ENCODE measurements around the gene GRIK1. TPM values are rescaled to one million over a fixed set of nuclear protein-coding genes. Genes with fewer than 3 reads are reported as not detected.
A peak's percentile ranks its signal among the peaks of the same experiment; 100 is the strongest.
"Not testable (repeated sequence)": the region's sequence is repeated elsewhere in the genome, so short reads cannot be mapped to it uniquely, and the experiment has no call there.

Gene GRIK1
- total RNA-seq (not detected), polyA plus RNA-seq (not detected)
- long read RNA-seq, donor 1, partial matches to known transcripts: 0 of 11 reads
- long read RNA-seq, donor 1, other reads (novel, unspliced or antisense): 11 of 11 reads
- long read RNA-seq, donor 2, partial matches to known transcripts: 0 of 12 reads
- long read RNA-seq, donor 2, other reads (novel, unspliced or antisense): 12 of 12 reads

DNA sequence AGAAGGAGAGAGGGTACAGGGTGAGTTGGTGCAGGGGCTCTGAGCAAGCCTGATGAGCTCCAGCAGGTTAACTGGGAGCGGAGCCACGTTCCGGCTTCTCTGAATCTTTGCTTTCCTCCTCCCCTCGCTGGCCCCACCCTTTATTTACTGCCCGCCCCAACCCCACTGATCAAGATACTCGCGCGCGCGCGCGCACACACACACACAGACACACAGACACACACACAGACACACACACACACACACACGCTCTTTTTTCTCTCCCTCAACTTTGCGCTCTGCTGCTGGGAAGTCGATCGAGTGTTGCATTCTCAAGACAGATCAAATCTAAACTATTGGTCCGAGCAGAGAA is at the start of gene GRIK1:
Gene GRIK1 (minus strand): TSS at position 73 of the 352 bp plus-strand sequence.
- Histone ChIP-seq H3K27me3 (ENCODE audit: control insufficient read depth in 1 of 2, insufficient read depth in 2 of 2, low read length in 1 of 2) (peaks cover 0 to under 1% of the 10 kb centered on the region in 2 donors), H3K9me3 (ENCODE audit: control insufficient read depth, low read length) (no peaks in the 10 kb centered on the region), H3K36me3 (ENCODE audit: control insufficient read depth in 1 of 2, insufficient read depth in 2 of 2, low read length in 1 of 2) (no peaks in the 10 kb centered on the region), H3K4me1 (ENCODE audit: control insufficient read depth in 1 of 2, insufficient read depth in 2 of 2, low read length in 2 of 2) (no peaks in the 10 kb centered on the region), H3K27ac (ENCODE audit: low read depth in 1 of 2, low read length in 2 of 2) (no peak within 1 kb of the TSS), H3K4me3 (ENCODE audit: low read length in 2 of 2) (peak within 1 kb of the TSS in 1 of 2 donors; percentile 4)
- intact Hi-C loops (cut with DNase I): no loop called here
- ATAC-seq (ENCODE audit: low FRiP score): no peak
- DNase-seq: no peak
- WGBS, 2 donors: 1 to 2% methylated on average over 14 to 17 of the region's 17 CpGs

DNA sequence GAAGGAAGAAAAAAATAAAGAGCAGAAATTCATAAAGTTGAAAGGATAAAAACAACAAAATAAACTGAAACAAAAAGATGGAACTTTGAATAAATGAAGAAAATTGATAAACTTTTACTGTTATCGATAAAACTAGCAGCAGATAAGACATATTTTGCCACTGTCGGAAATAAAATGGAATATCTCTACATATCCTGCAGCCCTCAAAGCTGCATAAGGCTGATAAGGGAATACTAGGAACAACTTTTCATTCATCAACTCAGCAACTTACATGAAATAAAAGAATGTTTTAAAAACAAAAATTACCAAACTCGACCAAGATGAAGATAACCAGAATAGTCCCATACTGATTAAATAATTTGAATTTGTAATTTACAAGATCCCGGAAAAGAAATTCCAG is 48.0 kb upstream of the GRIK1 start:
- Histone ChIP-seq H3K9me3 (ENCODE audit: control insufficient read depth, low read length) (no peaks in the 10 kb centered on the region), H3K27ac (ENCODE audit: low read depth in 1 of 2, low read length in 2 of 2) (no peak overlapping the region), H3K4me1 (ENCODE audit: control insufficient read depth in 1 of 2, insufficient read depth in 2 of 2, low read length in 2 of 2) (no peaks in the 10 kb centered on the region), H3K27me3 (ENCODE audit: control insufficient read depth in 1 of 2, insufficient read depth in 2 of 2, low read length in 1 of 2) (no peaks in the 10 kb centered on the region), H3K36me3 (ENCODE audit: control insufficient read depth in 1 of 2, insufficient read depth in 2 of 2, low read length in 1 of 2) (no peaks in the 10 kb centered on the region), H3K4me3 (ENCODE audit: low read length in 2 of 2) (no peak overlapping the region)
- intact Hi-C loops (cut with DNase I): no loop called here
- ATAC-seq (ENCODE audit: low FRiP score) (no peak), DNase-seq (no peak)
- 37 to 50% methylated on average over 4 of the region's 4 CpGs for WGBS, 2 donors

DNA sequence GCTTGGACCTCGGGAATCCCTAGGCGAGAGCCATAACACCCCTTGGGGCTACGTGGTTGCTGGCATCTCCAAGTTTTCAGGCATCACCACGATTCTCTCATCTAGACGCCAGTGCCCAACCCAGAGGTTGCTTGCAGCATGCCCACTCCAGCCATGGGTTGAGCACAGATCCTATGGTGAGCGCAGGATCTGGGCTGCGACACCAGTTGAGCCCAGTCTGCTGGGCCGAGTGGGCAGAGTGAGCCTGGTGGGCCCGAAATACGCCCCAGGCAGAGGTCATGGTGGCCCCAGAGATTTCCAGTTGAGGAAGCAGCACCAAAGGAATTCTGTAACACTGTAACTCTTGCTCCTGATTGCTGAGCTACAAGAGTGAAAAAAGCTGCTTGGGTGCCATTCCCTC is 46.1 kb upstream of the GRIK1 start:
- Histone ChIP-seq H3K27ac (ENCODE audit: low read depth in 1 of 2, low read length in 2 of 2) (no peak overlapping the region), H3K9me3 (ENCODE audit: control insufficient read depth, low read length) (no peaks in the 10 kb centered on the region), H3K4me3 (ENCODE audit: low read length in 2 of 2) (no peak overlapping the region), H3K27me3 (ENCODE audit: control insufficient read depth in 1 of 2, insufficient read depth in 2 of 2, low read length in 1 of 2) (no peaks in the 10 kb centered on the region), H3K4me1 (ENCODE audit: control insufficient read depth in 1 of 2, insufficient read depth in 2 of 2, low read length in 2 of 2) (no peaks in the 10 kb centered on the region), H3K36me3 (ENCODE audit: control insufficient read depth in 1 of 2, insufficient read depth in 2 of 2, low read length in 1 of 2) (no peaks in the 10 kb centered on the region)
- 94% methylated on average over 10 of the region's 10 CpGs for WGBS, 2 donors
- DNase-seq (no peak), ATAC-seq (ENCODE audit: low FRiP score) (no peak)
- intact Hi-C loops (cut with DNase I): no loop called here

DNA sequence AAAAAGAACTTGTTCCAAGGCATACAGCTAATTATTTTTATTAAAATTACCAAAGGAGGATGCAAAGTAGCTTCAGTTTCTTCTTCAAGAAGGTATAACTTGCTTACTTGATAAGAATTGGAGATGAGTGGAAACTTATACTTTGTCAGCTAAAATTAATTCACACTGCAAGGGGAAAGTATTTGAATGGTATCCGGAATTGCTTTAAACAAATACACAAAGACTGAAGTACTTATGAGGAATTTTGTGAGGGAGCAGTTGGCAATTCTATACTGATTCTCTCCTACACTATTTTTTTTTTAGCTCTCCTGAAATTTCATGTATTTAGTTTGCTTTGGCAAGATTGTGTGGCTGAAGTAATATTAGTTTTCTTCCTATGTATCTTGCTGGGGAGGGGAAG is 39.2 kb upstream of the GRIK1 start:
- 8 to 9% methylated on average over 1 of the region's 1 CpG for WGBS, 2 donors
- no peaks in the 10 kb centered on the region for H3K27me3 ChIP-seq (ENCODE audit: control insufficient read depth in 1 of 2, insufficient read depth in 2 of 2, low read length in 1 of 2)
- no peaks in the 10 kb centered on the region for H3K36me3 ChIP-seq (ENCODE audit: control insufficient read depth in 1 of 2, insufficient read depth in 2 of 2, low read length in 1 of 2)
- no peak overlapping the region for H3K4me3 ChIP-seq (ENCODE audit: low read length in 2 of 2)
- intact Hi-C loops (cut with DNase I): no loop called here
- ATAC-seq (ENCODE audit: low FRiP score) (no peak), DNase-seq (no peak)
- H3K27ac ChIP-seq (ENCODE audit: low read depth in 1 of 2, low read length in 2 of 2): no peak overlapping the region
- no peaks in the 10 kb centered on the region for H3K9me3 ChIP-seq (ENCODE audit: control insufficient read depth, low read length)
- H3K4me1 ChIP-seq (ENCODE audit: control insufficient read depth in 1 of 2, insufficient read depth in 2 of 2, low read length in 2 of 2): no peaks in the 10 kb centered on the region

DNA sequence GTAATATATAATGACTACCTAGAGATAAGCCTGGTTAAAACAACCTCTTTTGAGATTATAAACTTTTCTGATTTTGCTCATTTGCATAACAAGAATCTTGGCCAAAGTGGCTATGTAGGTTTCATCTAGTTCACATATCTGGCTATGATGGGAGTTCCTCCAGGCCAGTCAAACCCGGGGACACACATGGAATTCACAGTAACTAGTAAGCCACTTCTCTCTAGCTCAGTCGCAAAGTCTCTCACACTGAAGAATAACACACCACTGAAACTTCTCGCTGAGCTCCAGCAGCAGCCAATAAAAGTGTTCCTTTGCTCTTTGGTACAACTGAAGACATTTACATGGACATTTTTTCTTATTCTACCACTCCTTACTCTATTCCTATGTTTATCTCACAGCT is 36.0 kb upstream of the GRIK1 start:
- H3K27me3 ChIP-seq (ENCODE audit: control insufficient read depth in 1 of 2, insufficient read depth in 2 of 2, low read length in 1 of 2): no peaks in the 10 kb centered on the region
- H3K4me1 ChIP-seq (ENCODE audit: control insufficient read depth in 1 of 2, insufficient read depth in 2 of 2, low read length in 2 of 2): no peaks in the 10 kb centered on the region
- WGBS, 2 donors: 59 to 64% methylated on average over 3 of the region's 3 CpGs
- no peak for ATAC-seq (ENCODE audit: low FRiP score)
- no peak overlapping the region for H3K4me3 ChIP-seq (ENCODE audit: low read length in 2 of 2)
- no peak overlapping the region for H3K27ac ChIP-seq (ENCODE audit: low read depth in 1 of 2, low read length in 2 of 2)
- no peaks in the 10 kb centered on the region for H3K36me3 ChIP-seq (ENCODE audit: control insufficient read depth in 1 of 2, insufficient read depth in 2 of 2, low read length in 1 of 2)
- no peak for DNase-seq
- no peaks in the 10 kb centered on the region for H3K9me3 ChIP-seq (ENCODE audit: control insufficient read depth, low read length)
- intact Hi-C loops (cut with DNase I): no loop called here

DNA sequence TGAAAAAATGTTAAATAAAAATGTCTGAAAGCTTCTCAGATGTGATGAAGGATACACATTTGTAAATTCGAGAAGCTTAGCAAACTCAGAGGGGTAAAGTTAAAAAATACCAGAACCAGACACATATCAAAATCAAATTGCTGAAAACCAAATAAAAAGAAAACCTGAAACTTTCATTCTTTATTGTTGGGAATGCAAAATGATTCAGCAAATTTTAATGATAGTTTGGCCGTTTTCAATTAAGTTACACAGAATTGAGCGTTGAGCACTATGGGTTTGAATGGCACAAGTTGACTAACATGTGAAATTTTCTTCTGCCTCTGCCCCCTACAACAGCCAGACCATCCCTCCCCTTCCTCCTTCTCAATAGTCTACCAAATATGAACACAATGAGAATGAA is 33.5 kb upstream of the GRIK1 start:
- 81 to 87% methylated on average over 3 of the region's 3 CpGs for WGBS, 2 donors
- intact Hi-C loops (cut with DNase I): no loop called here
- no peaks in the 10 kb centered on the region for H3K9me3 ChIP-seq (ENCODE audit: control insufficient read depth, low read length)
- no peak for DNase-seq
- no peak overlapping the region for H3K27ac ChIP-seq (ENCODE audit: low read depth in 1 of 2, low read length in 2 of 2)
- no peaks in the 10 kb centered on the region for H3K36me3 ChIP-seq (ENCODE audit: control insufficient read depth in 1 of 2, insufficient read depth in 2 of 2, low read length in 1 of 2)
- H3K4me3 ChIP-seq (ENCODE audit: low read length in 2 of 2): no peak overlapping the region
- ATAC-seq (ENCODE audit: low FRiP score): no peak
- H3K27me3 ChIP-seq (ENCODE audit: control insufficient read depth in 1 of 2, insufficient read depth in 2 of 2, low read length in 1 of 2): no peaks in the 10 kb centered on the region
- no peaks in the 10 kb centered on the region for H3K4me1 ChIP-seq (ENCODE audit: control insufficient read depth in 1 of 2, insufficient read depth in 2 of 2, low read length in 2 of 2)

DNA sequence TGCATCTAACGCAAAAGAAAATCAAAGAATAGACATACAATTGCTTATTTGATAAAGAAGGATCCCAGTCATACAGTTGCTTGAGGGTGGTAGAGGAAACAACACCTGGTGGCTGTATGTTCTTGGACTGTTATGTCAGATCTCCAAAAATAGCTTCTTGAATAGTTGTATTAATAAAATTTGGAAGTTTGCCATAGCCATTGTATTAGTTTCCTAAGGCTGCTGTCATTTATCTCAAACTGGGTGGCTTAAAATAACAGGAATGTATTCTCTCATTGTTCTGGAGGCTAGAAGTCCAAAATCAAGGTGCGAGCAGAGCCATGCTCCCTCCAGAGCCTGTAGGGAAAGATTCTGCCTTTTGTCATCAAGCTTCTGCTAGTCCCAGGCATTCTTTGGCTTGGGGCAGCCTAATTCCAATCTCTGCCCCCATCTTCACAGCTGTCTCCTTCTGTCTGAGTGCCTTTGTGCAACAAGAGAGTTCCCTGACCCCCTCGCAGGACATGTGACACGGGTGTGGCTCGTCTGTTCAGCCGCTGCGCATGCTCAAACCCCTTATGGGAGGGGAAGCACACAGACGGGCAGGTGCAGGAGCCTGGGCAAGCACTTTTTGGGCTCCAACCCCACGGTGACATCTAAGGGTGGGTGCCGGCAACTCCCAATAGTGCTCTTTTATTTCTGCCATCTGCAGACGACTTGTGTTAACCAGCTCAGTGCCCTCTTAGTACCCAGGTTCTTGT is 21.7 kb upstream of the GRIK1 start:
- H3K36me3 ChIP-seq (ENCODE audit: control insufficient read depth in 1 of 2, insufficient read depth in 2 of 2, low read length in 1 of 2): no peaks in the 10 kb centered on the region
- no peaks in the 10 kb centered on the region for H3K9me3 ChIP-seq (ENCODE audit: control insufficient read depth, low read length)
- H3K4me1 ChIP-seq (ENCODE audit: control insufficient read depth in 1 of 2, insufficient read depth in 2 of 2, low read length in 2 of 2): no peaks in the 10 kb centered on the region
- no peak overlapping the region for H3K27ac ChIP-seq (ENCODE audit: low read depth in 1 of 2, low read length in 2 of 2)
- peak in 1 of 2 donors; percentile 67 for DNase-seq
- ATAC-seq (ENCODE audit: low FRiP score): no peak
- intact Hi-C loops (cut with DNase I): no loop called here
- 91% methylated on average over 11 of the region's 11 CpGs for WGBS, 2 donors
- no peak overlapping the region for H3K4me3 ChIP-seq (ENCODE audit: low read length in 2 of 2)
- H3K27me3 ChIP-seq (ENCODE audit: control insufficient read depth in 1 of 2, insufficient read depth in 2 of 2, low read length in 1 of 2): no peaks in the 10 kb centered on the region

DNA sequence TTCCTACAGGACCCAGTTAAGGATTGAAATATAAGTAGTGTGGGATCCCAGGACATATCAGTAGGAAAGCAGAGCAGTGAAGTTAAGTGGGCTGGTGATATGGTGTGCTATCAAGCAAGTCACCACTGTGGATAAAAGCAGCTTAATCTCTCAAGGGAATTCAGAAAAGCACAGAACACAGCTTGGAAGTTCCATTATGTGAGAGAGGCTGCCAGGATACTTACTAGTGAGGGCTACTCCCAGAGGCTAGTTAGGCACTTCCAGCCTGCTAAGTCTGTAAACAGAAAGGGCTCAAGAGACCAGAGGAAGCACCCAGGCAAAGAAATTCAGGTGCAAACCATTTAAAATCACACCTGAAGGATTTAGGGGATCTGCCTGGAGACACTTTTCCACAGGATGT is 18.8 kb upstream of the GRIK1 start:
- ATAC-seq (ENCODE audit: low FRiP score): no peak
- intact Hi-C loops (cut with DNase I): no loop called here
- H3K27me3 ChIP-seq (ENCODE audit: control insufficient read depth in 1 of 2, insufficient read depth in 2 of 2, low read length in 1 of 2): no peaks in the 10 kb centered on the region

DNA sequence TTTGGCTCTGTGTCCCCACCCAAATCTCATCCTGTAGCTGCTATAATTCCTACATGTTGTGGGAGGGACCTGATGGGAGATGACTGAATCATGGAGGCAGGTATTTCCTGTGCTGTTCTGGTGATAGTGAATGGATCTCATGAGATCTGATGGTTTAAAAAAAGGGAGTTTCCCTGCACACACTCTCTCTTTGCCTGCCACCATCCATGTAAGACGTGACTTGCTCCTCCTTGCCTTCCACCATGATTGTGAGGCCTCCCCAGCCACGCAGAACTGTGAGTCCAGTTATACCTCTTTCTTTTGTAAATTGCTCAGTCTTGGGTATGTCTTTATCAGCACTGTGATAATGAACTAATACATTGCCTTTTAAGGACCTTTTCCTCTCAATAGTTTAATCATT is 18.2 kb upstream of the GRIK1 start:
- H3K4me1 ChIP-seq (ENCODE audit: control insufficient read depth in 1 of 2, insufficient read depth in 2 of 2, low read length in 2 of 2); ATAC-seq (ENCODE audit: low FRiP score); DNase-seq; H3K9me3 ChIP-seq (ENCODE audit: control insufficient read depth, low read length); H3K27me3 ChIP-seq (ENCODE audit: control insufficient read depth in 1 of 2, insufficient read depth in 2 of 2, low read length in 1 of 2); intact Hi-C loops (cut with DNase I); H3K36me3 ChIP-seq (ENCODE audit: control insufficient read depth in 1 of 2, insufficient read depth in 2 of 2, low read length in 1 of 2); H3K4me3 ChIP-seq (ENCODE audit: low read length in 2 of 2); H3K27ac ChIP-seq (ENCODE audit: low read depth in 1 of 2, low read length in 2 of 2): not testable (repeated sequence)
- WGBS, 2 donors: 67 to 93% methylated on average over 2 of the region's 2 CpGs

More for the DNA sequence above, 18.8 kb upstream of the GRIK1 start:
- H3K4me1 ChIP-seq (ENCODE audit: control insufficient read depth in 1 of 2, insufficient read depth in 2 of 2, low read length in 2 of 2): no peaks in the 10 kb centered on the region
- DNase-seq: no peak
- no peak overlapping the region for H3K27ac ChIP-seq (ENCODE audit: low read depth in 1 of 2, low read length in 2 of 2)
- H3K4me3 ChIP-seq (ENCODE audit: low read length in 2 of 2): no peak overlapping the region
- no peaks in the 10 kb centered on the region for H3K36me3 ChIP-seq (ENCODE audit: control insufficient read depth in 1 of 2, insufficient read depth in 2 of 2, low read length in 1 of 2)
- no peaks in the 10 kb centered on the region for H3K9me3 ChIP-seq (ENCODE audit: control insufficient read depth, low read length)
